Activated CD4-positive, alpha-beta T cell treated with anti-CD3 and anti-CD28 coated beads for 1 hour (primary cell): ENCODE measurements around the gene SYNCRIP.
"Not testable (repeated sequence)": the region's sequence is repeated elsewhere in the genome, so short reads cannot be mapped to it uniquely, and the experiment has no call there.

Experiments used
- DNase-seq: peaks from one replicate; pipeline ENCODE4 v3.0.0-alpha.2; 2020

Gene SYNCRIP

GRCh38 chr6:85642774-85643536, at the start of gene SYNCRIP:
Gene SYNCRIP, minus strand, starts transcription at chr6:85642886. Its CDS starts 1,447 bp downstream, at chr6:85641439.
- peak; percentile 98 for DNase-seq

GRCh38 chr6:85691478-85691877, 48.8 kb upstream of the SYNCRIP start:
- DNase-seq, result no peak

- DNase-seq, result no peak
Observed at GRCh38 chr6:85690071-85690470, 47.4 kb upstream of the SYNCRIP start.

- DNase-seq, result no peak
Observed at GRCh38 chr6:85685713-85686112, 43.0 kb upstream of the SYNCRIP start.

- no peak for DNase-seq
Observed at GRCh38 chr6:85684809-85685171, 42.1 kb upstream of the SYNCRIP start.

- no peak for DNase-seq
Observed at GRCh38 chr6:85684133-85684808, 41.6 kb upstream of the SYNCRIP start.

- not testable (repeated sequence) for DNase-seq
Observed at GRCh38 chr6:85681899-85682298, 39.2 kb upstream of the SYNCRIP start.

GRCh38 chr6:85680388-85680787, 37.7 kb upstream of the SYNCRIP start:
- no peak for DNase-seq

GRCh38 chr6:85679445-85680123, 36.9 kb upstream of the SYNCRIP start:
- no peak for DNase-seq

- DNase-seq, result peak; percentile 98
Observed at GRCh38 chr6:85678602-85679444, 36.1 kb upstream of the SYNCRIP start.

GRCh38 chr6:85678026-85678601, 35.4 kb upstream of the SYNCRIP start:
- no peak for DNase-seq

GRCh38 chr6:85677234-85677956, 34.7 kb upstream of the SYNCRIP start:
- no peak for DNase-seq

GRCh38 chr6:85676086-85676729, 33.5 kb upstream of the SYNCRIP start:
- no peak for DNase-seq

- no peak for DNase-seq
Observed at GRCh38 chr6:85675030-85675819, 32.5 kb upstream of the SYNCRIP start.

GRCh38 chr6:85674604-85675003, 31.9 kb upstream of the SYNCRIP start:
- no peak for DNase-seq

- no peak for DNase-seq
Observed at GRCh38 chr6:85673198-85674139, 30.8 kb upstream of the SYNCRIP start.

GRCh38 chr6:85672623-85673022, 29.9 kb upstream of the SYNCRIP start:
- DNase-seq, result no peak

GRCh38 chr6:85672050-85672449, 29.4 kb upstream of the SYNCRIP start:
- no peak for DNase-seq

GRCh38 chr6:85670573-85670972, 27.9 kb upstream of the SYNCRIP start:
- no peak for DNase-seq
